NCI-H2107 treated with DMSO at 0.1 percent for 48 hours (cell line): ENCODE measurements around the gene COL1A1.

ENCODE experiments used
- DNase-seq: peaks from one replicate; lab custom pipeline; 2025; ENCODE audit not compliant: unreplicated experiment; lab: John Stamatoyannopoulos, UW

Gene COL1A1

DNA sequence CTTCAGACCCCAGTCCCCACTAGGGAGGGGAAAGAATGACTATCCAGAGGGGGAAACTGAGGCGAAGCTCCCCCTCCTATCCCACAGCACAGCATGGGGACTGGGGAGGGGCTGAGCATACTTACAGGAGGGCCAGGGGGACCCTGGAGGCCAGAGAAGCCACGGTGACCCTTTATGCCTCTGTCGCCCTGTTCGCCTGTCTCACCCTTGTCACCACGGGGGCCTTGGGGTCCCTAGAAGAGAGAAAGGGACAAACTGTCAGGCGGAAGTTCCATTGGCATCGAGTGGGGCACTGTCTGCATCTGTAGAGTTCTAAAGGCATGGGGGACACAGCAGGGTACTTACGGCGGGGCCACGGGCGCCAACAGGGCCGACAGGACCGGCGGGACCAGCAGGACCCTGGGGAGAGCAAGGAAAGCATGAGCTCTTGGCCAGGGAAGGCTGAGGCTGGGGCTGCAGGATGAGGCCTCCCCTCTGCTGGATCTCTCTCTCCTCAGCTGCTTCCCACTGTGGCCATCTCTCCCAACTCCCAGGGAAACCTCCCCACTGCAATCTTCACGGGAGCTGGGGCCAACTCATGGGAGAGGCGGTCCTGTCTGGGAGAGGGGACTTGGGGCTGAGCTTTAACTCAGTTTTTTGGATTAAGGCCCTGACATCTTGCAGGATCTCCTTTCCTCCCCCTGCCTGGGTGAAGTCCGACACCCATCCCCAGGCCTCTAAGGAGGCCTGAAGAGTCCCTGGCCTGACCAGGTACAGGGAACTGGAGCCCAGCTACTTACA lies 13.5 kb downstream of the COL1A1 start:
- DNase-seq = no peak

- DNase-seq = no peak
These were observed 14.1 kb downstream of the COL1A1 start for GRCh38 chr17:50187394-50187725.

DNA sequence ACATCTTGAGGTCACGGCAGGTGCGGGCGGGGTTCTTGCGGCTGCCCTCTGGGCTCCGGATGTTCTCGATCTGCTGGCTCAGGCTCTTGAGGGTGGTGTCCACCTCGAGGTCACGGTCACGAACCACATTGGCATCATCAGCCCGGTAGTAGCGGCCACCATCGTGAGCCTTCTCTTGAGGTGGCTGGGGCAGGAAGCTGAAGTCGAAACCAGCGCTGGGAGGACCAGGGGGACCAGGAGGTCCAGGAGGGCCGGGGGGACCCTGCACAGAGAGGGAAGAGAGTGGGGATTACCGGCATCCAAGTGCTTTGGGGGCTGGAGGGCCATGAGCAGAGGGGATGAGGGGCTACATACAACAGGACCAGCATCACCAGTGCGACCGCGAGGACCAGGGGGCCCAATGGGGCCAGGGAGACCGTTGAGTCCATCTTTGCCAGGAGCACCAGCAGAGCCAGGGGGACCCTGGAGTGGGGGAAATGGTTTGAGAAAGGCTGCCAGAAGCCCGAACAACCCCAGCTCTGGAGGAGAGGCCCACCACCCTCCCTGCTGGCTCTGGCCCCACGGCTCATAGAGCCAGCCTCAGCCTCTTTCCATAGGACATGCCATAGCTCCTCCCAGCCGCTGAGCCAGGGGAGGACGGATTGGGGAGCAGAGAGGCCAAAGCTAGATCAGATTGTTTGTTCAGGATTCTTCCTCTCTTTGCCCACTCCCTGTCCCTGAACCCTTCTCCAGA lies 14.6 kb downstream of the COL1A1 start:
- DNase-seq = no peak

DNA sequence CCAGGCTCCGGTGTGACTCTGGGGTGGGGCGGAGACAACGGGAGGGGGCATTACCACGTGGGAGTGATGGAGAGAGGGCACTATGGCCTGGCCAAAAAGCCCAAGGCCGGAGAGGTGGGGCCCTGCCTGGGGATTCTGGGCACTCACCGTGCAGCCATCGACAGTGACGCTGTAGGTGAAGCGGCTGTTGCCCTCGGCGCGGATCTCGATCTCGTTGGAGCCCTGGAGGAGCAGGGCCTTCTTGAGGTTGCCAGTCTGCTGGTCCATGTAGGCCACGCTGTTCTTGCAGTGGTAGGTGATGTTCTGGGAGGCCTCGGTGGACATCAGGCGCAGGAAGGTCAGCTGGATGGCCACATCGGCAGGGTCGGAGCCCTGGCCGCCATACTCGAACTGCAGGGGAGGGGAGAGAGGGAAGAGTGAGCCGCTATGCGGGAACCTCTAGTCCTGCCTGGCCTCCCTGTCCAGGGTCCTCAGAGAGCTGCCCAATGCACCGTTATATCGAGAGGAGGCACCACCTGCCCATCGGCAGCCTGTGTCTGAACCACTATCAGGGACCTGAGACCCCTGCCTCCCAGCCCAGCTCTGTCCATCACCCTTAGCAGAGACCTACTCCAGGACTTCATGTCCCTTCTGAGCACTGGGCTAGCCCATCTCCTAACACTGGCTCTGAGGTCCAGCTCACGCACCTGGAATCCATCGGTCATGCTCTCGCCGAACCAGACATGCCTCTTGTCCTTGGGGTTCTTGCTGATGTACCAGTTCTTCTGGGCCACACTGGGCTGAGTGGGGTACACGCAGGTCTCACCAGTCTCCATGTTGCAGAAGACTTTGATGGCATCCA lies 15.6 kb downstream of the COL1A1 start:
- no peak for DNase-seq

DNA sequence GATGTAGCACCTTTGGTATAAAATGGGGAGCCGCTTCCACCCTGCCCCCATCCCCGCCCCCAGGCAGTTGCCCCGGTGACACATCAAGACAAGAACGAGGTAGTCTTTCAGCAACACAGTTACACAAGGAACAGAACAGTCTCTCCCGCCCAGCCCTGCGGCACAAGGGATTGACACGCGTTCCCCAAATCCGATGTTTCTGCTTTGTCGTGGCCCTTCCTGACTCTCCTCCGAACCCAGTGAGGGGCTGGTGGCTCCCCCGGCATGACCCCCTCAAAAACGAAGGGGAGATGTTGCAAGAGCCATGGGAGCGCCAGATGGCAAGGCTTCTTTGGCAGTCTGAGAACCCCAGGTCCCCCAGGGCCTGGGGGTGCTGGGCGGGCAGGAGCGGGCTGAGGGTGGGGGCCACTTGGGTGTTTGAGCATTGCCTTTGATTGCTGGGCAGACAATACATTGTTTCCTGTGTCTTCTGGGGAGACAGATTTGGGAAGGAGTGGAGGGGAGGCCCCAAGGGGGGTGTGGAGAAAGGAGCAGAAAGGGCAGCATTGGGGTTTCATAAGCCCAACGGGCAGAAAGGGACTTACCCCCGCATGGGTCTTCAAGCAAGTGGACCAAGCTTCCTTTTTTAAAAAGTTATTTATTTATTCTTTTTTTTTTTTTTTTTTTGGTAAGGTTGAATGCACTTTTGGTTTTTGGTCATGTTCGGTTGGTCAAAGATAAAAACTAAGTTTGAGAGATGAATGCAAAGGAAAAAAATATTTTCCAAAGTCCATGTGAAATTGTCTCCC lies 16.6 kb downstream of the COL1A1 start:
- DNase-seq = no peak

GRCh38 chr17:50184064-50184463 lies 17.4 kb downstream of the COL1A1 start:
- DNase-seq = no peak

DNA sequence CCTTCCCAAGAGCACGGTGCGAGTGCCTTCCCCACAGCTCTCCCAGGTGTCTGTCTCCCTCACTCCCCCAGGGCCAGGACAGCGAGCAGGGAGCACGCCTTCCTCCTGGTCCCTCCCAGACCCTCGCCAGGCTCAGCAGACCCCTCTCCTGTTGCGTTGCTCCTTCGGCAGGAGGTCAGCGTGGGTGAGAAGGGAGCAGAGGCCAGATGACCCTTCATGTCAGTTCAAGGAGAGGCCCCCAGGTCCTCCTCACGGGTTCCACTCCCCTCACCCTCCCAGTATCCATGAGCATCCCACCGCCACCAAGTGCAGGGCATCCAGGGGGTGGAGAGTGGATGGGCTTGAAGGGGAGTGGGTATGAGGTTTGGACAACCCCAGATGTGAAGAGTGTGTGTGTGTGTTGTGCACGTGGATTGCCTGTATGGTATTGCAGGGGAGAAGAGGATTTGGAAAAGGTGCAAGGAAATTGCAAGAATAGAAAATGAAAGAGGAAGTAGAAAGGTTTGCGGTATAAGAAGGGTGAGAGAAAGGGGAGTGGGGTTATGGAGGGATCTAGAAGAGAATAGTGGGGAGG lies 17.9 kb downstream of the COL1A1 start:
- DNase-seq = no peak

DNA sequence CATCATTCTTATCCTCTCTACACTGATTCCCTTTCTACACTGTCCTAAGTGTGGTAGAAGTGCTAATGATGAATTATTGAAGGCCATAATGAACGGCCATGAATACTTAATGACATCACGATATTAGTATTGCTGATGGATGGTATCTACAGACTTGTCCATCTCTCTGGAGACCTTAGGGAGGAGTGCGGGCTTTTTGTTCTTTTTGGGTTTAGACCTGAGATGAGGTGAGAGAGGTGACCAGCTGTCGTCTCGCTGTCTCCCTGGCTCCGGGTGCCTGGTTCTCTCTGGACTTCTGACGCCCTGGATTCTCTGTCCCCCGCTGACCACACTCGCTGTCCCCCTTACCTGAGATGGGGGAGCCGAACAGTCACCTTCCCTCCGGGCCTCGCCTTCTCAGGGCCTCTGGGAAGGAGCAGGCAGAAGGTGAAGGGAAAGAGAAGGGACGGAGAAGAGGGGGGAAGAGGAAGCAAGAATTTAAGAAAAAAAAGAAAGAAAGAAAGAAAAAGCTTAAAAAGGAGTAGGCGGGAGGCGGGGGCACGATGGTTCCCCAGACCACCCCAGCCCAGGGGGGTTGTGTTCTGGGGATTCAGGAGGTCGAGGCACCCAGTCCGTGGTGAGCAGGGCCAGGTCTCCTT lies 18.5 kb downstream of the COL1A1 start:
- DNase-seq = no peak

- DNase-seq = no peak
These were observed 19.6 kb downstream of the COL1A1 start for GRCh38 chr17:50181591-50182560.

DNA sequence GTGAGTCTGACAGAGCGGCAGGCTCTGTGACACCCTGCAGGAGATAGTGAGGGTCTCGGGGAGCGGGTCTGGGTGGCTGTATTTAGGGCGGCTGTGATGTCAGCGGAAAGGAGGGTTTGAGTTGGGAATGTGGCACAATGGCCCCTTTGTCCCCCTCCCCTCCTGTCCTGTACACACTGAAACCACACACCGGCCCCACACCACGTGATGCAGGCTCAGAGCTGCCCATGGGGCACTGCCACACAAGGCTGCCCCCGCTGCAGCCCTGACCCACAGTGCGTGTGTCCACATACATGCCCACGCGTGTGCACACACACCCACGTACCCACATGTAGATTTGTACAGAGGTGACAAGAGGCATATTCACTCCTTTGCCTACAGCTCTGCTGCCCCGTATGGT lies 20.3 kb downstream of the COL1A1 start:
- no peak for DNase-seq

GRCh38 chr17:50180620-50181019 lies 20.8 kb downstream of the COL1A1 start:
- no peak for DNase-seq

DNA sequence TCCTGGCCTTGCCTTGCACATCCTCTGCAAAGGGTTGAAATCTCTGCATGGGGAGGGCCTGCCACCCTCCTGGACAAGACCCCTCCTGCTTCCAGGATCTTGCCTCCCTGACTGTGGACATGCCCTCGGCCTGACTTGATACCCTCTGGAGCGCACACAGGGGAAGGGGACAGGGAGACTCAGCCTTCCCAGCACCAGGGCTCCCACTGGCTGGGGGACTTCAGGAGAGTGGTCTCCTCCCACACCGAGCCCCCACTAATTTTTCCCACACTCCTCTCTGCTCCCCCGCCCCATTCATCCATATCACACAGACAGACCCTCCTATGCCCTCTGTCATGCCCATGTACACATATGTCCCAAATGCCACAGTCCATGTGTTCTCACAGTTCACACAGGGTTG lies 21.3 kb downstream of the COL1A1 start:
- no peak for DNase-seq

GRCh38 chr17:50177983-50178834 lies 23.2 kb downstream of the COL1A1 start:
- DNase-seq = peak; percentile 35

- DNase-seq = no peak
These were observed 24.0 kb downstream of the COL1A1 start for GRCh38 chr17:50177476-50177875.

GRCh38 chr17:50176559-50177357 lies 24.7 kb downstream of the COL1A1 start:
- DNase-seq = no peak

DNA sequence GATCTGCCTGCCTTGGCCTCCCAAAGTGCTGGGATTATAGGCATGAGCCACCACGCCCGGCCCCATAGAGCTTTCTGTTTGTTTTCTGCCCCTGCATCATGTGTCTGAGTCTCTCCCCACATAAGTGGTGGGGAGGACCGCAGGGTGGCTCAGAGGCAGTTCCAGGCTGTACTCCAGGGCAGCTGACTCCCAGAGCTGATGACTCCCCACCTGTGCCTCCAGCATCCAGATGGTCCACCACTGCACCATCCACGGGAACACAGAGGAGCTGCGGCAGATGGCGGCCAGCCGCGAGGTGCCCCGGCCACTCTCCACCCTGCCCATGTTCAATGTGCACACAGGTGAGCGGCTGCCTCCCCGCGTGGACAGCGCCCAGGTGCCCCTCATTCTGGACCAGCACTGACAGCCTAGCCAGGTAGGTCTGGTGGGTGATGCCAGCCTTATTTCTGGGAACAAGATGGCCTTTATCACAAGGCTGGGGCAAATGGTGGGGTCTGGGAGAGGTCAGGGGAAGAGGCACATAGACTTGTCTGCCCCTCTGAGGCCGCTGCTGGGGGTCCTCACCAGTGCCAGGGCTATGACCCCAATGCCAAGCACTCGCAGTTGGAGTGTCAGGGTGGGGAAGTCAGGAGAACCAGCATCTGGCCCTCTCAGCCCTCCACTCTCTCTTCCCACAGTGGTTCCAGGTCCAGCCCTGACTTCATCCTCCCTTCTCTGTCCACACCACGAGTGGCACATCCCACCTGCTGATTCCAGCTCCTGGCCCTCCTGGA lies 26.2 kb downstream of the COL1A1 start:
- DNase-seq = no peak

DNA sequence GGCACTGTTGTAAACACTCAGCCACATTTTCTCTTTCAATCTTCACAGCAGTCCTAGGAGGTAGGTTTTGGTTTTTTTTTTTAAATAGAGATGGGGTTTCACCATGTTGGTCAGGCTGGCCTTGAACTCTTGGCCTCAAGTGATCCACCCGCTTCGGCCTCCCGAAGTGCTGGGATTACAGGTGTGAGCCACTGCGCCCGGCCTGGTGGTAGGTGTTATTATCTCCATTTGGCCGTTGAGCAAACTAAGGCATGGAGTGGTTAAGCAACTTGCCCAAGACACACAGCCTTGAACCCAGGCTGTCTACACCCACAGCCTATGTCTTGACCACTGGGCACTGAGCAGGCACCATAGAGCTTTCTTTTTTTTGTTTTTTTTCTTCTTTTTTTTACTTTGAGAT lies 27.0 kb downstream of the COL1A1 start:
- DNase-seq = no peak
